Ammon's horn (tissue), 1 donor: ENCODE data around the gene CETN1.

Experiments used
- DNase-seq: peaks from one replicate; pipeline ENCODE4 v3.0.0-alpha.2; 2016; ENCODE audit warnings: low spot score

The CETN1 gene

DNA sequence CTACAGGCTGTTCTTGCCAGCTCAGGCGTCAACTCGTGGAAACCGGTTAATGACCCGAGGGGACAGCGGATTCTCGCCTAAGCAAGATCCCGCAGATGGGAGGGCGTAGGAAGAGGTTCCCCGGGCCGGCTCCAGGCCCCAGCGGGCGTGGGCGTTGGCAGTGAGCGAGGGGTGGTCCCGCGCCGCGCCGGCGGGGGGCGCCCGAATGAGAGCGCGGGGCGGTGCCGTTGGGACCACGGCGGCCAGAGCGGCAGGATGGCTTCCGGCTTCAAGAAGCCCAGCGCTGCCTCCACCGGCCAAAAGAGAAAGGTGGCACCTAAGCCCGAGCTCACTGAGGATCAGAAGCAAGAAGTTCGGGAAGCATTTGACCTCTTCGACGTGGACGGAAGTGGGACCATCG lies at the start of gene CETN1:
Gene CETN1 (plus strand): TSS at position 227 of the 400 bp plus-strand sequence. CDS start 29 bp downstream, at position 256.
- no peak for DNase-seq

DNA sequence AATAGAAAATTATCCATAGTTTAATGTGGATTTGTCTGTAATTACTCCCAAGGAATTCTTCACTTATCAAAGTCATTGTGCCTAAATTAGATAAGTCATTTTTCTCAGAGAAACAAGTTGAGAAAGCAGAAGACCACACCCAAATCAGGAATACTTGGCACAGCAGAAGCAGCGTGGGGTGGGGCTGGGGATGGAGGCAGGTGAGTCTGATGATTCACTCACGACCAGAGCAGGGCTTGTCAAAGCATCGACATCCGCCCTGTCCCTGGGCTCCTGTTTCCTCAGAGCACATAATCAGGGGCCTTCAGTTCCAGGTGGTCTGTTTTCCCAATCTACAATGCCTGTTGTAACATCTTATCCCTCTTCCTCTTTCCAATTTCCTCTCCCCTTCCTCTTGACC lies 48.2 kb upstream of the CETN1 start:
- no peak for DNase-seq

DNA sequence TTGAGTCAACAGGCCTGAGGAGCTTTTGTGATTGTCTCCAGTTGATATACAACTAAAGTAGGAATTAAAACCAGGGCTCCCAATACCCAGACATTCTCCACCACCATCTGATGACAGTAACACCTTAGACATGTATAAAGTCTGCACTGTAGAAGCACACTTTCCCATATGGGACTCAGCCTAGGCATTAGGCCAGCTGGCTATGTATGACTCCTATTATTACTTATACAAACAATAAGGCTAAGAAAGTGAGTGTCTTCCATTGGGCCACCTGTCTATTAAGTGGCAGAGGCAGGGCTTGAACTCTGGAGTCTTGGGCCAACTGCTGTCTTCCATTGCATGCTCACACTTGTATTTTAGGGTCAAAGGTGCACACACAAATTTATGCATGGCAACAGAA lies 47.5 kb upstream of the CETN1 start:
- no peak for DNase-seq

DNA sequence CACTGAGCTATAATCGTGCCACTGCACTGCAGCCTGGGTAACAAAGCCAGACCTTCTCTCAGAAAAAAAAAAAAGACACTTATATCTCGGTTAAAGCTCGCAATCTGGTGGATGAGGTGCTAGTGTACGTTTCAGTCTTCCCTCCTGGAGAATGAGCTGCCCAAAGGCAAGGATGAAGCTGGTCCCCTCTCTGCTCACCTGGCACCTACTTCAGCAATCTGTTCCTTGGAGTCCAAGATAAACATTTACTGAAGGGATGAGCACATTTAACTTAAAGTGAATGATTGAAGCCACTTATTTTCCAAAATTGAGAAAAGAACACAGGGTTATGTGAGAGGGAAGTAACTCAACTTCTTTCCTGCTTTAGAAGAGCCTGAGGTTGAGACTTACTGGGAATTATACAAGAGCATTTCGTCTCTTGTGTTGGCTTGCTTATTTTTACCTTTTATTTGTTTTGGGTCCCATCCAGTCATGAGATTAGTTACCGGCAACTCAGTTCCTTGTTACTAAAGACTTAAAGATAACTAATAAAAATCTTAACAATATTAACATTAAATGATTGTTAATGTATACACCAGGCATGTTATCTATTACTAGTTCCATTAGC lies 46.1 kb upstream of the CETN1 start:
- DNase-seq: no peak

DNA sequence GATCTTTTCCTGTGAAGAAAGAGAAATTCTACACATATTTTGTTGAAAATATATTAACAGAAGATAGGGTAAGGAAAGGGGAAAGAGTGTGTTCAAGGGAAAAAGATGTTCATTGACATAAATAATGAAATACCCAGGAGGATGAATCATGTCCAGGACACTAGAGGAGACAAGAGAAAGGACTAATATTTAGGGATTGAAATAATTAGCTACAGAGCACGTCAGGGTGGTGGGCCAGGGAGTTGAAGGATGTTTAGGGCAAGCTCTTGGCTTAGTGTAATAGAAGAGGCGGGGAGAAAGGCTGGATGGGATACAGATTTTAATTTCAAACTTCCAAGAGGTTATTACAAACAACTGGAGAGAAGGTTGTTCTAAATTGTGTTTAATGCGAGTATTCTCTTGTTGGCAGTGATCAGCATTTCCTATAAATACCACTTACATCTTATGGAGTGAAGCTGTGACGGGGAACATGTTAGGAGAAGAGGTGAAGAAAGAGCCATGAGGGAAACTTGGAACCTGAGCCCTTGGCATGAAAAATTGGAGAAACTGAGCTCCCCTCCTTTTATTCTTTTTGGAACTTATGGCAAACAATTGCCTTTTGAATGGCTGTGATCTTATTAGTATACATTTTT lies 36.6 kb upstream of the CETN1 start:
- no peak for DNase-seq

DNA sequence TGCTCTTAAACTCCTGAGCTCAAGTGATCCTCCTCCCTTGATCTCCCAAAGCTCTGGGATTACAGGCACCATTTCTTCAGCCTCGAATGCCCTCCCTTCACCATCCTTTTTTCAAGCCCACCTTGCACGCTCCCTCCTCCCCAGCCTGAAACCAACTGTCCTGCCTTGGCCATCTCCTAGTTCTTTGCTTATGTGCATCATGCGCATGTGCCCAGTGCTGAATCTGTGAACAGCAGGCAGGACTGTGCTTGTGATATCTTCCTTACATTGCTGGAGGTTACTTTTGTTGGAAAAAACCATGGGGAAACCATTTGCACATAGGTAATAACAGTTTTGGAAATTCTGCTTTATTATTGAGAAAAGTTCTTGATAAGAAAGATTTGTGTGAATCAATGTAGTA lies 30.2 kb upstream of the CETN1 start:
- DNase-seq: no peak

DNA sequence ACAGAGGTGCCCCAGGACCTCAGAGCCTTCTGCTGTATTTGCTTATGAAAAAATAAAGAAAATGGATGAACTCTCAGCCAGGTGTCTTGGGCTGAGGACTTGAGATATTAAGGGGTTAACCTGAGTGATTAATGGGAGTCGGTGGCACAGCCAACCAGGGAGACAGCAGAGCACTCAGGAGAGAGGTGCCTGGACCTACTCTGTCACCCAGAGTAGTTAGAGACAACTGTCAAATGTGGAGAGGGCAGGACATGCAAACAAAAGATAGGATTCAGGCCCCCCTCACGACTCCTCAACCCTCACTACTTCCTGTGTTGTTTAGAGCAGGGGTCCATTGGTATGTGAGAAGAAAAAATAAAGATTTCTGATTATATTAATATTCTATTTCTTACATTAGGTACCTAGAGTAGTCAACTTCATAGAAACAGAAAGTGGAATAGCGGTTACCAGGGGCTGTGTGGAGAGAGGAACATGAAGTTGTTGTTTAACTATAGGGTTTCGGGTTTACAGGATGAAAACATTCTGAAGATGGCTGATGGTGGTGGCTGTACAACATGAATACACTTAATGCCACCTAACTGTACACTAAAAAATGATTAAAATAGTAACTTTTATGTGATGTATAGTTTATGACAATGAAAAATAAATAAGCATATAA lies 28.6 kb upstream of the CETN1 start:
- DNase-seq: no peak

DNA sequence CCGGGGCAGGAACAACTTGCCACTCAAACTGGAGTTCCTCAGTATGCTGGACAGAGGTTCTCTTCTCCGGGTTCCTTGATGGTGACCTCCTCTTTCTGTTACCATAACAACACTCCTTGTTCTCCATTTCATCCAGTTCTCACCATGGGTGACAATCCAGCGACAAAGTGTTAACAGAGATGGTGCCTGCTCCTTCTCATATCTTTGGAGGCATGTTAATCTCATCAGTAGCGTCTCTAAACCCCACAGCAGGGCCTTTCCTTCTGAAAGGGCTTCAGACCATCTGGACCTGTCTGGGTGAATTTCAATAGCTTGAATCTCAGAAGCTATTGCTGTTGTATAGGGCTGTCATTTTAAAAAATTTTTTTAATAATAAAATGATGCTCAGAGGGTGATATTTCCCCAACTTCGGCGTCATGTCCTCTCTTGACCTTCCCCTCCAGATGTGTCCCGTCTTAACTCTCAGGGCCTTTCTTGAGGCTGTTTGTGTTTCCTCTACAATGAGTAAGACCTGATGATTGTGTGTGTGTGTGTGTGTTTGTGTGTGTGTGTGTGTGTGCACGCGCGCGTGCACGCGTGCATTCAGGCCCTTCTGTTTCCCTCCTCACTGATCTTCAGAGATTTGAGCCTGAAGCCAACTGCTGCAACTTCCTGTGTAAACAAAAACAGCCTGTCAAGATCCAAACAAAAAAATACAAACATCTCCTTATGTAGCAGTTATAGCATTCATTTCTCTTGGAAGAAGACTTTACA lies 24.3 kb upstream of the CETN1 start:
- no peak for DNase-seq

DNA sequence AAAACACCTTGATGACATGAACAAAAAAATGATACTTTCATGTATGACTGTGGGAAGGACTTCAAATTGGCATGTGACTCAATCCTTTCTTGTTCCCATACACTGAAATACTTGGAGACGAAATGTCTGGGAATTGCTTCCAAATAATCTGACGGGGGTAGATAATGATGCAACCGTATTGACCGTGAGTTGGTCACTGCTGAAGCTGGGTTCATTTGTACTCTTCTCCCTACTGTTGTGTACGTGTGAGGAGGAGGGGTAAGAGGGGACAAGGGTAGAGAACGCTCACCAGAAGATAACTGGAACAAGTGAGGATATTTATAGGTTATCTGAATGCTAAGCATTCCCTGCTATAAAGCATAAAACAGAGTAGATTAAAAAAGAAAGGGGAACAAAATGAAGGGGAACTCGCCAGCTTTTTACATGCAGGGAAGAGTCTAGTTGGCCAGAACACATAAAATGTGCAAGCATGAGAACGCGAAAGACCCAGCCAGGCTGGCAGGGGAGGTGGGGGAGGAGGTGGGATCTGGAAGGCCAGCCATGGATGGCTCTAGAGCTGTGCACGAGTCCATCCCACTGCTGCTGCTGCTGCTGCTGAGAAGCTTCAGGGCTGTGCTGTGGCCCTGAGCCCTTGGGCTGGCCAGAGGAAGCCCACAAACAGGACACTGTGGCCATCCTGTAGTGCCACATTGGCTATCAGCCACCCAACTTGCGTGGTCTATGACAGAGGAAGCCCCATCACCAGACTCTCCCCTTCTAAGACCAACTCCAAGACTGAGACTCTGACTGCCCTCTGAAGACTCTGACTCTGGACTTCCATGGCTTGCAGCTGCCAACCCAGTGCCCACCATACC lies 15.2 kb upstream of the CETN1 start:
- no peak for DNase-seq

DNA sequence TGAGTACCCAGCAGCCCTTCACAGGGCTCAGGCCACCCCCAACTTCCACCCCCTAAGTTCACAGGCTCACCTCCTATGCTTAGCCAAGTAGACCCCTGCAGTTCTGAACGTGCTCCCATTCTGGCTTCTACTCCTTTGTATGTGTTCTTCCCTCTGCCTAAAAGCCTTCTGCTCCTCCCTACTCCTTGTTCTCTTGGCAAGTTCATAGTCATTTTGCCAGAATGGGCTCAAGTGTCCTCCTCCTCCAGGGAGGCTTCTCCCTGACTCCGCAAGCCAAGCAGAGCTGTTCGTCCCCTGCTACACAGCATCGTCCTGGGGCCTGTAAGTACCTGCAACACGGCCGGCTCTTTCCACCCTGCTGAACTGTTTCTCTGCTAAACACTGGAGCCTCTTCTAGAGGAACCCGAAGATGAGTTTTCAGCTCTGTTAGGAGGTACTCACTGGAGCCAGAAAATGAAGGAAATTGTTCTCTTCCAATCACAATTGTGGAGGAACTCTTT lies 14.6 kb upstream of the CETN1 start:
- DNase-seq: no peak

DNA sequence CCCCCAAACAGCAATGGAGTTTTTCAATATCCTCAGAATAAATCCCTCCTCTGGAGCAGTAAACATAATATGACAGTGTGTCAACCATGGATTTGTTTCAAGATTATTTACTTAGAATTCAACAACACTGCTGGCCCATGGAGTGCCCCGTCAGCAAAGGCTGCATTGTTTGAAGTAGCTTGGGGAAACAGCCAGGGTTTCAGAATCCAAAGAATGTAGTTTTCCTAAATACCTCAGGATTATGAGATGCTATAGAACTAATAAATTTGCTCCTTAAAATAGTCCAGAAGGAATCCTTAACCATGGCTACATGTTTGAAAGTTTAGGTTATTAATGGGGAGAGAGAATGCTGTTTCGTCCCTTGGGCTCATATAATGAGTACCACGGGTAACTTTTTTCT lies 13.1 kb upstream of the CETN1 start:
- DNase-seq: no peak

DNA sequence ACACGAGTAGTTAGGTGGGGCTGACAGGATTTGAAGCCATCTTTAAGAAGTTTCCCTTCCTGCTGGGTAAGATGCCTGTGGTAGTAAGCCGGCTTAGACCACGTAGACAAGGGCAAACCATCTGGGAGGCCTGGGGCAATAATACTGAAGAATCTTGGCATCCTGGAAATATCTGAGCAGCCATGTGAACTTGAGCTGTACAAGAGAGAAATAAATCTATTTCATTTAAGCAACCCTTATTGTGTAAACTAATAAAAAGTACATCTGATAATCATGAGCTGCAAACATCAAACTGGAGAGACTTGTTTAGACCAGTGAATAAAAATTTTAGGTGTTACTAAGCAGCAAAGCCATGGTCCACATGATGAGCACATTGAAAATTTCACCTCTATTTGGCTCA lies 11.4 kb upstream of the CETN1 start:
- DNase-seq: no peak

DNA sequence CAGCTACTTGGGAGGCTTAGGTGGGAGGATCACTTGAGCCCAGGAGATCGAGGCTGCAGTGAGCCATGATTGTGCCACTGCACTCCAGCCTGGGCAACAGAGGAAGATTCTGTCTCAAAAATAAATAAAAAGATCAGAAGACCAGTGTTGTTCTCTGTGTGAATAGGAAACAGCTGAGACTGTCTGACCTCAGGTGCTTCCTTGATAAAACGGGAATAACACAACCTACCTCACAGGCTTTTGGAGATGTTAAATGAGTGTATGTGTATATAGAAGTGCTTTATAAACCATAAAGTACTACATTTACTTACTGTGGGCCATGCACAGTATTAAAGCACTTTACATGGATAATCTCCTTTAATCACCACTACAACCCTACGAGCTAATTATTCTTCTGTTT lies 9.9 kb upstream of the CETN1 start:
- no peak for DNase-seq

DNA sequence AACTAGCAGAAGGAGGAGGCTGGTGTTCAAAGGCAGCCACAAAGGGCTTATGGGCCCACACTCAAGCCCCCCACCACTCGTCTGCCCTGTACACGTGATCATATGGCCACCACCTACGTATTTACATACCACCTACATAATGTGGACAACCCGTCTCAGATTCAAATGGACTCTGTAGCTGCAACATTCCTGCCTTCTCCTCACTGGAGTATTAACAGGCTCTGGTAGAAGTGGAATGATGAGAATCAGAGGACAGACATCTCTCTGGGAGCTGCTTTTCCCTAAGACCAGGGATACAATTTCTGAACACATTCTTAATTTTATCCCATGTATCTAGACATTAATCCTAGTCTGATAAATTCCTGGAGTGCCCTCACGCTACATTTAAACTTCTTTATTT lies 9.5 kb upstream of the CETN1 start:
- no peak for DNase-seq

DNA sequence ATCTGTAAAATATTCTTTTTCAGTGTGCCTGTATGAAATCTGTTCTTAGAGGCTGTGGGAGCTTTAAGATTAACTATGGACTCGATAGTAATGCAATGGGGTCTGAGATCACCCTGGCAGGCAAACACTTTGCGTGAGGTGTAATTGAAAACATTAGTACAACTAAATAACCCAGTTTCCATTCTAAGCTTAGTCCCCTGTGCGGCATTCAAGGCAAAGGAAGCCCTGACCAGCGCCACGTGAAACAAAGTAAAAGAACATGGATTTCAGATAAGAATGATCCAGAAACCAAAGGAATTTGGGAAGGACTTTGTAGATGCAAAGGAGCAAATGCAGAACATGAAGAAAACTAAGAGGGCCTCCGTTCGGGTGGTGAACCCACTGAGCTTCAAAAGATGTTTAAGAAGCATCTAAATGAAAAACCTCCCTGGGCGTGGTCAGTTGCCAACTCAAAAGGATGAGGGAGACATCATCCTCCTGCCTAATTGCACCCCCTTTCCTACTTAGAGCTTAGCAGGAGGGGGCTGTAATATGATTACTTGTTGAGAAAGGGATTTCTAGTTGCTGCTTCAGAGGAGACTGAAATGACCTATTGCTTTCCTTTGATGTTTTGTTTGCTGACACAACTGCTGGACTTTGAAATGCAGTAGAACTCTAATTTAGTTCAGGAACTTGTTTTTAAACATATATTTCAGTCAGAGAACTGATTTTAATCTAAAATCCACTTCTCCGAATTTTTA lies 7.9 kb upstream of the CETN1 start:
- DNase-seq: no peak

DNA sequence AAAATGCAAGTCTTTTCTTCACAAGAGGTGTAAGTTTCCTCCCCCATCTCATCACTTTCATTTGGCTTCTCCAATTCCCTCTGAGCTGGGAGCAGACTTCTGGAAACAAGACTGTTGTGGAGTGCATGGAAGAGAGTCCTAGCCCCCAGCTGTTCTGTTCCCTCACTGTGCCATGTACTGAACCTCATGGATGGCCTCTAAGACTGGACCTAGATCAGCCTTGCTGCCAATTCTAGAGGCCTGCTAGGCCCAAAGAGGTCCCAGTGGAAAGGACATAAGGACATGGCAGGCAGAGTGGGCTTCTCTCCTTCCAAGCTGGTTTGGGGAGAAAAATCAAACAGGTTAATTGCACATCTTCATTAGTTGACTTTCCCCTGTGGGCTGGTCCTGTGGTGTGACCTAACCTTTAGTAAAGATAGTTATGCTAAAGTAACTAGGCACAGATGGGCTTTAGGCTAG lies 7.3 kb upstream of the CETN1 start:
- no peak for DNase-seq

DNA sequence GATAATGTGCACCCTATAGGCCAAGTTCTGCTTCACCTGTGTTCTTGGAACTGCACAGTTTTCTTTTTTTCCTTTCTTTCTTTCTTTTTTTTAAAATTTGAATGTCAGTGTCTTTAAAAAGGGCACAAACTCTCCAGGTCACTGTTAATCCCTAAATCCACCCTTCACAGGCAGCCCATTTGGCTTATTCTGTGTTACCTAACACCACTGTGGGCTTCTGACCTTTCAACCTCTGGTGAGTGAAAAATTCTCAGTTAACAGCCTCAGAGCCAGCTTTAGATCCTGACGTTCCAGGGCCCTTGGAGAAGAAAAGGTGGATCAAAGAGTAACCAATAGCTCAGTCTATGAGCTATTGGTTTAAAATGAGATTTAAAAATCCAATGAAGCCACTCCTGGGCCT lies 6.8 kb upstream of the CETN1 start:
- DNase-seq: no peak

DNA sequence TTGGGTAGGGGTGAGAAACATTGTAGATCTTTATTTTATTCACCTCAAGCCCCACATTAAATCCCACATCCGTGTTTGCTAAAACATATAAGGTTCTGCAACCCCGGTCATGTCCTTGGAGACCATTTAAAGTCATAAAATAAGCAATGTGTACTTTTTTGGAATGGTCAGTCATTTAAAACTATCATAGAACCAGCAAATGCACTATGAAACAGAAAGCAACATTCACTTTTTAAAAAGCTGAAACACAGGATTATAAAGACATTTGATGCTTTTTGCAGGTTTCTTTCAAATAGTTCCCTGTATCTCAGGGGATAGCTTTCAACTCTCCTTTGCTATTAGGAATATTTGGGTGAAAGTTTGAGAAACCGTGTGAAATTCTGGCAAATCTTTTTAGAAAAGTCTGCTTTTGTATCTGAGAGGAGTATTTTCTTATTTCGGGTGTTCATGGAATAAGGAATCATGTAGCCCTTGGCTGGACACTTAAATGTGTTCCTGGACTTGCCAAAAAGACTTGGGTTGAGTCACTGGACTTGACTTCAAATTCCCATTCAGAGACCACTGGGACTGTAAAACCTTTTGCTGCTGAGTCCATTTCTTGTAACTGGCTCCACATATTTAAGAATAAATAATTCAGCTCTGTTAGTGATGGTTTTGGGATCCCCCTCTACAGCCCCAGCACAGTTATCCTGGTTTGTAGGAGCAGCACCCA lies 5.9 kb upstream of the CETN1 start:
- DNase-seq: no peak

DNA sequence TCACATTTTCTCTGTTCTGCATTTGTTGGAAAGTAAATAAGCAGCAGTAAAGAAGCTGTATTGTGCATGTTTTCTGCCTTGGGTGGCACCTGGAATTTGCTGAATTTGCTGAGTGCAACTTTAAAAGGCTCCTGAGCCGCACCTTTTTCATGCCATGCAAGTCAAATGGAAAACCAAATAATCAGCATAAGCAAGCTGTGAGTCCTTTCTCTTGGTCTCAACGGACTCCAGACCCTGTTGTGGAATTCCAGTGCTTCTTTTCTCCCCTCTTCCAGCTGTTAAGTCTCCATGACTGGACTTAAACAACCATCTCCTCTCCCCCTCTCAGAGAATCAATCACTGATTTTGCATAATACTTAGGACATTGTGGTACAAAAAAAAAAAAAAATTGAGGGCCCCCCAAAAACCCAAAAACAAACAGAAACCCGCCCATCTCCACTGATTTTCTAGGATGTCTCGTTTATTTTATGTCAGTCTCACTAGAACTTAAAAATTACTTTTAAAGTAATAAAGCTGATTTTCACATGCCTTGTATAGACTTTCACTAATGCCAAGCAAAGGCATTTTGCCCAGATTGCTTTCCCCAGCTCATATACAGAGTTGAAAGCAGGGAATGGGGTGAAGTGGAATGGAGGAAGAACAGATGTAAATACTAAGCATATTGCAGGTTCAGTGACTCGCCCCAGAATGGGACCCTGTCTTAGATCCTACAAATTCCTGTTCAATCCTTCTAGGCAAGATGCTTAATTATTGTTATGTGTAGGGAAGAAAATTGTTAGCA lies 5.1 kb upstream of the CETN1 start:
- DNase-seq: no peak

DNA sequence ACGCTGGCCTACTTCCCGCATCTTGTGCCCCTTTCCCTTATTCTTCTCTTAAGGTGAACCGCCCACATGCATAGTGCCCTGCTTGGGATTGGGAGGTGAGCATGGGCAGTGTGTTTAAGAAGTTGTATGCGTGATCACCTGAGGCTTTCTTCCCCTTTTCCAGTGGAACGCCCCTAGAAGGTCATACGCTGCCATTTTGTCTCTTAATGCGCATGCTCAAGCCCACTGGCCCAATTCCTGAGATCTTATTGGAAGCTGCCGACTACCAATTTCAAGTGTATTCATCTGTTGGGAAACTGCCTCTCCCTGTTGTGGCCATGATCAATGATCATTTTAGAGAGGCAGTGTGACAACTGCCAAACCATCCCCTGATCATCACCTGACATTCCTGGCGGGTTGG lies 3.3 kb upstream of the CETN1 start:
- DNase-seq: no peak
